ENCODE measurements around the gene RNF186. TPM values are rescaled to one million over a fixed set of nuclear protein-coding genes. Genes with fewer than 3 reads are reported as not detected.

RNF186 gene
- total RNA-seq, 1 donor from 2014 or later, result not detected

DNA sequence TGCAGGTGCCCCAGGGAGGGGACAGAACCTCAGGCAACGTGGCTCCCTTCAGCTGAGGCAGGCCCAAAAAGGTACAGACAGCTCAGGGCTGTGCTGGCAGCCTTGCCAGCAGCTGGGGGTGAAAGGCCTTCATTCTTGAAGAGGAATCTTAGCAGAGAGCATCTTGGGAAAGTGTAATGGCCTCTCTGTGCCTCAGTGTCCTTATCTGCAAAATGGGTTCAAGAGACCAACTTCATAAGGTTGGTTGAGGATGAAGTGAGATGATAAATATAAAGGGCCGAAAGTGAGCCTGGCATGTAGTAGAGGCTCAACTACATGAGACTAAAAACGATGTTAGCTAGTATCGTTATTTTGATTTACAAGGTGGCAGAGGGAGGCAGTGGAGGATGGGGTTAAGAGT lies 41.6 kb downstream of the RNF186 start:
- DNase-seq, result no peak
- TF ChIP-seq, protein P1, sequence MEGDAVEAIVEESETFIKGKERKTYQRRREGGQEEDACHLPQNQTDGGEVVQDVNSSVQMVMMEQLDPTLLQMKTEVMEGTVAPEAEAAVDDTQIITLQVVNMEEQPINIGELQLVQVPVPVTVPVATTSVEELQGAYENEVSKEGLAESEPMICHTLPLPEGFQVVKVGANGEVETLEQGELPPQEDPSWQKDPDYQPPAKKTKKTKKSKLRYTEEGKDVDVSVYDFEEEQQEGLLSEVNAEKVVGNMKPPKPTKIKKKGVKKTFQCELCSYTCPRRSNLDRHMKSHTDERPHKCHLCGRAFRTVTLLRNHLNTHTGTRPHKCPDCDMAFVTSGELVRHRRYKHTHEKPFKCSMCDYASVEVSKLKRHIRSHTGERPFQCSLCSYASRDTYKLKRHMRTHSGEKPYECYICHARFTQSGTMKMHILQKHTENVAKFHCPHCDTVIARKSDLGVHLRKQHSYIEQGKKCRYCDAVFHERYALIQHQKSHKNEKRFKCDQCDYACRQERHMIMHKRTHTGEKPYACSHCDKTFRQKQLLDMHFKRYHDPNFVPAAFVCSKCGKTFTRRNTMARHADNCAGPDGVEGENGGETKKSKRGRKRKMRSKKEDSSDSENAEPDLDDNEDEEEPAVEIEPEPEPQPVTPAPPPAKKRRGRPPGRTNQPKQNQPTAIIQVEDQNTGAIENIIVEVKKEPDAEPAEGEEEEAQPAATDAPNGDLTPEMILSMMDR (IDR thresholded peaks at IDR 0.05; ENCODE audit: partially characterized antibody, unreplicated experiment), result no peak
- peaks cover 3% of the 10 kb centered on the region for H3K9me3 Mint-ChIP-seq (ENCODE audit: unreplicated experiment)
- H3K4me1 Mint-ChIP-seq (ENCODE audit: low read depth, unreplicated experiment), result peaks cover 8% of the 10 kb centered on the region
- peaks cover 6% of the 10 kb centered on the region for H3K27me3 Mint-ChIP-seq (ENCODE audit: unreplicated experiment)
- H3K27ac Mint-ChIP-seq (ENCODE audit: unreplicated experiment), result no peak overlapping the region
- no peaks in the 10 kb centered on the region for H3K36me3 Mint-ChIP-seq (ENCODE audit: unreplicated experiment)
- no peak overlapping the region for H3K4me3 Mint-ChIP-seq (ENCODE audit: unreplicated experiment)

DNA sequence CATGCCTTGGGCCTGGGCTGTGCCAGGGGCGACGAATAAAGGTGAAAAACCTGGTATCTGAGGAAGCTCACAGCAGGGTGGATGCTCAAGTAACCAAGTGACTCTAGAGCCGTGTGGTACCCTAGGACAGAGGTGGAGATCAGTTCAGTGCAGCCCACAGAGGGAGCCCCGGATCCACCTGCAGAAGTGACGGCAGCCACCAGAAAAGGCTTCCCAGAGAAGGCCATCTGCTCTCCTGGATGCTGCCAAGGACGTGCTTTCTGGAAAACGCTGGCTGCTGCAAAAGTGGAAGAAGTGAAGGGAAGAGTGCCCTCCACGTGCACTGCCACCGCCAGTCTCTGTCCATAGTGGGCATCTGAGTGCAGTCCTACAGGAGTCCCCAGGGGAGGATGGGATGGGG lies 43.0 kb downstream of the RNF186 start:
- Mint-ChIP-seq H3K27me3 (ENCODE audit: unreplicated experiment) (peaks cover 6% of the 10 kb centered on the region), H3K36me3 (ENCODE audit: unreplicated experiment) (no peaks in the 10 kb centered on the region), H3K27ac (ENCODE audit: unreplicated experiment) (no peak overlapping the region), H3K4me1 (ENCODE audit: low read depth, unreplicated experiment) (peaks cover 8% of the 10 kb centered on the region), H3K9me3 (ENCODE audit: unreplicated experiment) (peaks cover 3% of the 10 kb centered on the region), H3K4me3 (ENCODE audit: unreplicated experiment) (no peak overlapping the region)
- DNase-seq, result no peak
- TF ChIP-seq, protein P1 (IDR thresholded peaks at IDR 0.05; ENCODE audit: partially characterized antibody, unreplicated experiment), result no peak

DNA sequence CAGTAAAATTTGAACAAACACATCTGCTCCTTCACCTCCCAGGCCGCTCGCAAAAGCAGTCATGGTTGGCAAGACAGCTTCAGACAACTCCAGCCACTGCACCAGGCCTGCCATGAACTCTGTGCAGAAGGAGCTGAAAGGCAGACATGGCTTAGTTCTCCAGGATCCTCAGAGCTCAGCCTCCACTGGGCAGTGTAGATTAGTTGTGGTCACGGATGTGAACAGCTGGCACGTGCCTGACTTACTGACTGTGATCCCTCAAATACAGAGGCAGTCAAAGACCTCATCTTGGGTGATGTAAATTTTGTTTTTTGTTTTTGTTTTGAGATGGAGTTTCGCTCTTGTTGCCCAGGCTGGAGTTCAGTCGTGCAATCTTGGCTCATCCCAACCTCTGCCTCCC lies 43.7 kb downstream of the RNF186 start:
- Mint-ChIP-seq H3K4me1 (ENCODE audit: low read depth, unreplicated experiment) (peaks cover 8% of the 10 kb centered on the region), H3K36me3 (ENCODE audit: unreplicated experiment) (no peaks in the 10 kb centered on the region), H3K9me3 (ENCODE audit: unreplicated experiment) (peaks cover 3% of the 10 kb centered on the region), H3K4me3 (ENCODE audit: unreplicated experiment) (no peak overlapping the region), H3K27ac (ENCODE audit: unreplicated experiment) (no peak overlapping the region), H3K27me3 (ENCODE audit: unreplicated experiment) (peaks cover 7% of the 10 kb centered on the region)
- TF ChIP-seq, protein P1 (IDR thresholded peaks at IDR 0.05; ENCODE audit: partially characterized antibody, unreplicated experiment), result no peak
- no peak for DNase-seq

DNA sequence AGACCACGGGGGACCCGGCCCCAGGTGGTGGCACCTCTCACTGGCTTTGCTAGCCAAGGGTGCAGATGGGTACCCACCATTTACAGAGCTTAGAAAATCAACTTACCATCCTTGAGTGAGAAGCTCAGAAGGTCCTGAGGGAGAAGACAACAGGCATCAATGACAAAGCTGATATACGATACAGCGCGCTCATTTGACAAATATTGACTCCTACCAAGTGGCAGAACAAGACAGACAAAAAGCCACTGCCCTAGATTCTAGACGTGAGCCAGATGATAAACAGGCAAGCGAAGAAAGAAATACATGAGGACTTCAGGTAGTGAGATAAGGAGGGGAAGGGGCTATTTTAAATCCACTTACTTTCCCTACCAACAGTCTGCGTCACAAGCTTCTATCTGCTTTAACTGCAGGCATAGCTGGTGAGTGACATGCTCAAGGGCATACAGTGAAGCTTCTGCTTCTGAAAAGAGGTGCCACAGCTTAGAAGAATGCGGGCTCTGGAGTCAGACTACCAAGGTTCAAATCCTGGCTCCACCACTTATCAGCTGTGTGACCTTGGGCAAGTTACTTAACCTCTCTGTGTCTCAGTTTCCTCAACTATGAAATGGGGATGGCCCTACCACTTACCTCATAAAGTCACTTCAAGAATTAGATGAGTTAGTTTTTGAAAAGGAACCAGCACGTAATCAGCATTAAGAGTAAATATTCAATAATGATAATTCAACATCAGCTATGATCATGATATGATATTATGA lies 44.5 kb downstream of the RNF186 start:
- Mint-ChIP-seq H3K36me3 (ENCODE audit: unreplicated experiment) (no peaks in the 10 kb centered on the region), H3K4me1 (ENCODE audit: low read depth, unreplicated experiment) (peaks cover 8% of the 10 kb centered on the region), H3K9me3 (ENCODE audit: unreplicated experiment) (peaks cover 3% of the 10 kb centered on the region), H3K27ac (ENCODE audit: unreplicated experiment) (no peak overlapping the region), H3K27me3 (ENCODE audit: unreplicated experiment) (peaks cover 8% of the 10 kb centered on the region), H3K4me3 (ENCODE audit: unreplicated experiment) (no peak overlapping the region)
- no peak for DNase-seq
- TF ChIP-seq, protein P1 (IDR thresholded peaks at IDR 0.05; ENCODE audit: partially characterized antibody, unreplicated experiment), result no peak

DNA sequence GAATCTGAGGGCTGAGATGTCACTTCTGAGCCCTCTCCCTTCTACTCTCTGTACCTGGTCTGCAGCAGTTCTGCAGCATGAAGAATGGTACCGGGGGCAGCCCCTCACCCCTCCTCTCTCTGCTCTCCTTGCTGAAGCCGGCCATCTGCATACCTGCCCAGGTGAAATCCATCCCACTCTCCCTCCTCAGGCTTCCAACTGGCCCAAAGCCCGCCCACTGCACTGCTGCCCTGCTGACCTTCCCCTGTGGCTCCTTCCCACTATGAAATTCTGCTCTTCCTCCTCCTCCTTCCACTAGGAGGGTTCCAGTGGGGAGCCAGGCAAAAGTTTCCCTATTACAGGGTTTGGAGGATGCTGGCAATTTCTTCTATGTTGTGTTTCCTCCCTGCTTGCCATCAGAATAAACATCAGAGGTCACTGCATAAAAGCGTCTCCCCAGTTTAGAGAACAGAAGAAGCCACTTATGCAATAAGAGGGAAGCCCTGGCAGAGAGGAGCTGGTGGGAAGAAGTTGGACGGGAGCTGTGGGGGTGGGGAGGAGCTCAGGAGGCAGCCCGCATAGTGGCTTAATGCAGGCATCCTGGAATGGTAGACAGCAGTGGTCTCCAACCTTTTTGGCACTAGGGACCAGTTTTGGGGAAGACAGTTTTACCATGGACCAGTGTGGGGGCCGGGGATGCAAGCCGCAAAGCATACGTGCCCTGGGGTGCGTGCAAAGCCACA lies 45.7 kb downstream of the RNF186 start:
- no peak overlapping the region for H3K27ac Mint-ChIP-seq (ENCODE audit: unreplicated experiment)

More for the DNA sequence above, 45.7 kb downstream of the RNF186 start:
- Mint-ChIP-seq H3K4me3 (ENCODE audit: unreplicated experiment) (no peak overlapping the region), H3K27me3 (ENCODE audit: unreplicated experiment) (peaks cover 8% of the 10 kb centered on the region), H3K9me3 (ENCODE audit: unreplicated experiment) (peaks cover 3% of the 10 kb centered on the region), H3K4me1 (ENCODE audit: low read depth, unreplicated experiment) (peaks cover 8% of the 10 kb centered on the region), H3K36me3 (ENCODE audit: unreplicated experiment) (no peaks in the 10 kb centered on the region)
- no peak for DNase-seq
- TF ChIP-seq, protein P1 (IDR thresholded peaks at IDR 0.05; ENCODE audit: partially characterized antibody, unreplicated experiment), result no peak
